Lung (tissue), 12 donors: Measurements from ENCODE around the gene NKAIN2. TPM values are rescaled to one million over a fixed set of nuclear protein-coding genes. Genes with fewer than 3 reads are reported as not detected.
A peak's percentile ranks its signal among the peaks of the same experiment; 100 is the strongest.

ENCODE experiments used
- ATAC-seq: fragments of 200-7000 bp; cut with Tn5 transposase; one replicate; pipeline ENCODE4 v1.9.1; 2020; ENCODE audit warnings: moderate number of reproducible peaks; ENCODE audit not compliant: insufficient read depth, low FRiP score
- DNase-seq, 3 donors: peaks; one replicate each; pipeline ENCODE4 v3.0.0-alpha.2; 2013 to 2017
- H3K27ac ChIP-seq, 2 donors: one replicate each; pipeline ENCODE4 v1.5.1; 2013; ENCODE audit warnings: mild to moderate bottlenecking in 2 of 2, moderate library complexity in 2 of 2, control low read depth in 1 of 2, inconsistent platforms in 1 of 2, low read depth in 1 of 2, low read length in 1 of 2
- H3K27me3 ChIP-seq, 3 donors: one replicate each; pipeline ENCODE4 v1.5.1; 2013; ENCODE audit warnings: low read length in 2 of 3; ENCODE audit not compliant: control insufficient read depth in 3 of 3, insufficient read depth in 3 of 3
- H3K36me3 ChIP-seq, 4 donors: one replicate each; pipeline ENCODE4 v1.5.1; 2013; ENCODE audit warnings: low read length in 4 of 4, mild to moderate bottlenecking in 1 of 4, moderate library complexity in 1 of 4; ENCODE audit not compliant: control insufficient read depth in 4 of 4, insufficient read depth in 4 of 4
- H3K4me1 ChIP-seq, 5 donors: one replicate each; pipeline ENCODE4 v1.5.1; 2013; ENCODE audit warnings: low read length in 5 of 5, mild to moderate bottlenecking in 2 of 5, moderate library complexity in 1 of 5; ENCODE audit not compliant: control insufficient read depth in 5 of 5, insufficient read depth in 5 of 5
- H3K4me3 ChIP-seq: one replicate; pipeline ENCODE4 v1.5.1; 2013; ENCODE audit warnings: mild to moderate bottlenecking, control low read depth, moderate library complexity
- H3K9ac ChIP-seq, 2 donors: one replicate each; pipeline ENCODE4 v1.5.1; 2013; ENCODE audit warnings: low read length in 2 of 2, control low read depth in 1 of 2; ENCODE audit not compliant: insufficient read depth in 1 of 2
- H3K9me3 ChIP-seq, 4 donors: one replicate each; pipeline ENCODE4 v1.5.1; 2013; ENCODE audit warnings: low read length in 3 of 4, mild to moderate bottlenecking in 1 of 4, moderate library complexity in 1 of 4; ENCODE audit not compliant: control insufficient read depth in 4 of 4, insufficient read depth in 3 of 4
- WGBS, 2 donors: extraction: QIAGEN DNeasy Blood & Tissue Kit; methylation state at CpG; one replicate each; pipeline ENCODE4 v1.1.7; 2013; 5-methylcytosine and 5-hydroxymethylcytosine counted together
- polyA plus RNA-seq, 2 donors: library from polyadenylated mRNA; stranded (reverse); fragments of 200-250 nt; gene quantifications; one replicate each; pipeline ENCODE4 v1.2.1, GENCODE V29; 2013
- total RNA-seq, 2 donors: library from RNA; depleted of rRNA in 1 of 2; stranded (reverse); fragments of >200 nt in 1 of 2; gene quantifications; one replicate each; pipeline ENCODE4 v1.2.1, GENCODE V29; 2014 to 2021
- TF ChIP-seq, protein P1 (sequence below): IDR thresholded peaks from 2 replicates; pipeline ENCODE4 v1.5.1; 2012; ENCODE audit warnings: mild to moderate bottlenecking; ENCODE audit errors: control extremely low read depth, extremely low read depth
- donor health status: control.
- donor health status: control.
- donor health status: Bipolar disorder and iron deficiency.
- donor health status: healthy.
- donor health status: DM: yes; HTN: yes; CAD: no.

Gene NKAIN2
- total and polyA plus RNA-seq, 4 donors: 0.01 to 4.4 TPM; not detected in 2

DNA sequence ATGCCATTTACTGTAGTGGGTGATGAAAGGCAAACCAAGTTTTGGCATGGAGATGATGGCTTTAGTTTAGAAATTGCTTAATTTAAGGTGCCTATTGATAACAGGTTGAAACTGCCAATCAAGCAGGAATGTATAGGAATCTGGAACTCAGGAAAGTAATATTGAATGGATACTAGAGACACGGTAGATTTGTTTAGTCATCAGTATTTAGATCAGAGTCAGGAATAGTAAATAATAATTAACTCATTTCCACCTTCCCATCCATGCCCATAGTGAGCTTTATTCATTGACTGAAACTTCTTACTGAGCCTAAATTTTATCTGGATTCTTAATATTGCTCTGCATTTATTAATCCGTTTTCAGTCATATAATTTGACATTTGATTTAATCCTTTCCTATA lies 500.3 kb downstream of the NKAIN2 start:
- no peak overlapping the region for H3K4me3 ChIP-seq
- no peak for ATAC-seq
- no peak for DNase-seq
- H3K27ac ChIP-seq: no peak overlapping the region
- H3K4me1 ChIP-seq: peaks cover 0 to 6% (median 0%) of the 10 kb centered on the region in 5 donors
- no peaks in the 10 kb centered on the region for H3K27me3 ChIP-seq
- no peaks in the 10 kb centered on the region for H3K36me3 ChIP-seq
- no peak overlapping the region for H3K9ac ChIP-seq
- H3K9me3 ChIP-seq: no peaks in the 10 kb centered on the region
- 82 to 94% methylated on average over 2 of the region's 2 CpGs for WGBS, 2 donors
- TF ChIP-seq, protein P1, sequence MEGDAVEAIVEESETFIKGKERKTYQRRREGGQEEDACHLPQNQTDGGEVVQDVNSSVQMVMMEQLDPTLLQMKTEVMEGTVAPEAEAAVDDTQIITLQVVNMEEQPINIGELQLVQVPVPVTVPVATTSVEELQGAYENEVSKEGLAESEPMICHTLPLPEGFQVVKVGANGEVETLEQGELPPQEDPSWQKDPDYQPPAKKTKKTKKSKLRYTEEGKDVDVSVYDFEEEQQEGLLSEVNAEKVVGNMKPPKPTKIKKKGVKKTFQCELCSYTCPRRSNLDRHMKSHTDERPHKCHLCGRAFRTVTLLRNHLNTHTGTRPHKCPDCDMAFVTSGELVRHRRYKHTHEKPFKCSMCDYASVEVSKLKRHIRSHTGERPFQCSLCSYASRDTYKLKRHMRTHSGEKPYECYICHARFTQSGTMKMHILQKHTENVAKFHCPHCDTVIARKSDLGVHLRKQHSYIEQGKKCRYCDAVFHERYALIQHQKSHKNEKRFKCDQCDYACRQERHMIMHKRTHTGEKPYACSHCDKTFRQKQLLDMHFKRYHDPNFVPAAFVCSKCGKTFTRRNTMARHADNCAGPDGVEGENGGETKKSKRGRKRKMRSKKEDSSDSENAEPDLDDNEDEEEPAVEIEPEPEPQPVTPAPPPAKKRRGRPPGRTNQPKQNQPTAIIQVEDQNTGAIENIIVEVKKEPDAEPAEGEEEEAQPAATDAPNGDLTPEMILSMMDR: no peak

DNA sequence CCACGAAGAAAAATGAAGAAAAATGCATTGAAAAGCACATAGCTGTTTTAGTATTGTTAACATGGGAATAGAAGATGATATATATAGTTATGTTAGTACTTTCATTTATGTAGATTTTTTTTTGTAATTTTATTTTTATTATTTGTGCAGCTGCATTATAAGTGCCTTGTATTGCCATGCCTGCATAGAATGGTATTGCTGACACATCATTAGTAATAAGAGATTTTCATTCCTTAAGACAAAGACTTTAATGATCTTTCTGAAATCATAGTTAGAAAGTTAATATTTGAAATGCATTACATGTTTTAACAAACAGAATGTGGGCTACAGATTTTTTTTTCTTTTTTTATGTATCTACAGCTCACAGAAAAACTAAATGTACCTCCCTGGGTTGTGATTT lies 506.5 kb downstream of the NKAIN2 start:
- TF ChIP-seq, protein P1: no peak
- ATAC-seq (no peak), DNase-seq (peak in 1 of 3 donors; percentile 11)
- no peaks in the 10 kb centered on the region for H3K36me3 ChIP-seq
- peaks cover 0 to 15% (median 4%) of the 10 kb centered on the region in 5 donors for H3K4me1 ChIP-seq
- H3K4me3 ChIP-seq: no peak overlapping the region
- H3K9me3 ChIP-seq: no peaks in the 10 kb centered on the region
- WGBS, 2 donors: 70 to 84% methylated on average over 1 of the region's 1 CpG
- H3K27ac ChIP-seq: no peak overlapping the region
- H3K9ac ChIP-seq: peak overlapping the region in 1 of 2 donors; percentile 8
- no peaks in the 10 kb centered on the region for H3K27me3 ChIP-seq

DNA sequence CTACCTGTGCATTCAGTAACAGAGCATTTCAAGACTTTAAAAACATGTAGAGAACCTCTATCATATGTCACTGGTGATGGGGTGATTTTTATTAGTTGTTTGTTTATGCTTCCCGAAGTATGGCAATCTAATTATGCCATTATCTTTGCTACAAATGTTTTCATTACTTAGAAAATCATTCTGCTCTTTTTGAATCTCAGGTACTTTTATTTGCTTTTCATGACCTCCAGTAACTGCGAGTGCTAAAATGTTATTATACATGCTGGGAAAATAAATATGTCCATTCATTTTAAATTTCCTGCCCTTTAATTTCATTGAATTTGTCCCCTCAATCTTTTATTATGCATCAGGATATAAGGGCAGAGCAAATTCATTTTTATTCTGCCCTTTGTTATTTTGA lies 515.7 kb downstream of the NKAIN2 start:
- ATAC-seq (no peak), DNase-seq (no peak)
- Histone ChIP-seq H3K9ac (no peak overlapping the region), H3K36me3 (no peaks in the 10 kb centered on the region), H3K27ac (no peak overlapping the region), H3K4me1 (peaks cover 0 to 3% (median 0%) of the 10 kb centered on the region in 5 donors), H3K4me3 (no peak overlapping the region), H3K9me3 (no peaks in the 10 kb centered on the region), H3K27me3 (no peaks in the 10 kb centered on the region)
- 83 to 91% methylated on average over 2 of the region's 2 CpGs for WGBS, 2 donors
- TF ChIP-seq, protein P1: no peak

DNA sequence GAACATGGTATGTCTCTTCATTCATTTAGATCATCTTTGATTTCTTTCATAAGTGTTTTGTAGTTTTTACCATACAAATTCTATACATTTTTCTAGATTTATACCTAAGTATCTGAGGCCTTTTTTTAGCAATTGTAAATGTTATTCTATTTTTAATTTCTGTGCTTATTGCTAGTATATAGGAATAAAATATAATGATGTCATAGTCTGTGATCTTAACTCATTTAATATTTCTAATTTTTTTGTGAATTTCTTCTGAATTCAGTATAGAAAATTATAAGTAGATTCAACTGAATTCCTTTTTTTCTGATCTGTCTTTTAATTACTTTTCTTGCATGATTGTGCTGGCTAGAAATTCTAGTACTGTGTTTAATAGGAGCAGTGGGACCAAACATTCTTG lies 520.6 kb downstream of the NKAIN2 start:
- no peaks in the 10 kb centered on the region for H3K4me1 ChIP-seq
- no peak overlapping the region for H3K9ac ChIP-seq
- DNase-seq (no peak), ATAC-seq (no peak)
- H3K27ac ChIP-seq: no peak overlapping the region
- no peaks in the 10 kb centered on the region for H3K36me3 ChIP-seq
- H3K4me3 ChIP-seq: no peak overlapping the region
- no peaks in the 10 kb centered on the region for H3K9me3 ChIP-seq
- TF ChIP-seq, protein P1: no peak
- H3K27me3 ChIP-seq: no peaks in the 10 kb centered on the region
